Measurements from ENCODE around the gene RND2. TPM values are rescaled to one million over a fixed set of nuclear protein-coding genes. Genes with fewer than 3 reads are reported as not detected.

Gene RND2
- total RNA-seq, 1 experiment from 2014 or later = 5.5 TPM

DNA sequence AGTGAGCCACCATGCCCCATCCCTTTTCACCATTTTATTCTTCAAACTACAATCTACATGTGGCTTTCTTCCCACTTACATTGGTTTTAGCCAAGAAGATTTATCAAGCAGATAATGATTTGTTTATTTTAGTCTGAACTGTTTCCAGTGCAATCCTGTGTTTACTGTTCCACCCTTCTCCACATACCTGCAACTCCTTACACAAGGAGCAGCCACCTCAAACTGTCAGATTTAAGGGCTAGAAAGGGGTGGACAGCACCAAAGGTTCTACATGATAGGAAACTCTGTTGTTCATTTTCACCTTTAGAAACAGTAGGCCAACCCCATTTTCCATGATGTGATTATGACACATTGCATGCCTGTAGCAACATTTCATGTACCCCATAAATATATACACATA, 42.8 kb upstream of the RND2 start:
- ChIA-PET POLR2A (ENCODE audit: low non-redundant PET) (no interaction called here), CTCF (no interaction called here)
- Histone ChIP-seq H3K36me3 (ENCODE audit: insufficient read depth, low read length, poor library complexity, severe bottlenecking) (peaks cover 5% of the 10 kb centered on the region), H3K27ac (ENCODE audit: low read depth, low read length, poor library complexity, severe bottlenecking) (no peak overlapping the region), H3K27me3 (replicated peaks; ENCODE audit: insufficient read depth, low read depth, low read length, poor library complexity) (no peaks in the 10 kb centered on the region), H3K4me3 (ENCODE audit: low read depth, low read length, poor library complexity, severe bottlenecking) (no peak overlapping the region), H3K9me3 (ENCODE audit: low read depth, low read length, poor library complexity, severe bottlenecking) (no peaks in the 10 kb centered on the region), H3K4me1 (ENCODE audit: insufficient read depth, low read length, poor library complexity, severe bottlenecking) (no peaks in the 10 kb centered on the region)
- DNase-seq (ENCODE audit: low spot score) = no peak
- TF ChIP-seq EZH2 (IDR thresholded peaks at IDR 0.05; ENCODE audit: borderline replicate concordance, low read depth, low read length, poor library complexity, severe bottlenecking) = no peak
- TF ChIP-seq, protein P1, sequence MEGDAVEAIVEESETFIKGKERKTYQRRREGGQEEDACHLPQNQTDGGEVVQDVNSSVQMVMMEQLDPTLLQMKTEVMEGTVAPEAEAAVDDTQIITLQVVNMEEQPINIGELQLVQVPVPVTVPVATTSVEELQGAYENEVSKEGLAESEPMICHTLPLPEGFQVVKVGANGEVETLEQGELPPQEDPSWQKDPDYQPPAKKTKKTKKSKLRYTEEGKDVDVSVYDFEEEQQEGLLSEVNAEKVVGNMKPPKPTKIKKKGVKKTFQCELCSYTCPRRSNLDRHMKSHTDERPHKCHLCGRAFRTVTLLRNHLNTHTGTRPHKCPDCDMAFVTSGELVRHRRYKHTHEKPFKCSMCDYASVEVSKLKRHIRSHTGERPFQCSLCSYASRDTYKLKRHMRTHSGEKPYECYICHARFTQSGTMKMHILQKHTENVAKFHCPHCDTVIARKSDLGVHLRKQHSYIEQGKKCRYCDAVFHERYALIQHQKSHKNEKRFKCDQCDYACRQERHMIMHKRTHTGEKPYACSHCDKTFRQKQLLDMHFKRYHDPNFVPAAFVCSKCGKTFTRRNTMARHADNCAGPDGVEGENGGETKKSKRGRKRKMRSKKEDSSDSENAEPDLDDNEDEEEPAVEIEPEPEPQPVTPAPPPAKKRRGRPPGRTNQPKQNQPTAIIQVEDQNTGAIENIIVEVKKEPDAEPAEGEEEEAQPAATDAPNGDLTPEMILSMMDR (conservative IDR thresholded peaks at IDR 0.05; ENCODE audit: low read depth, low read length) = no peak
- intact Hi-C loops (cut with micrococcal nuclease; ENCODE audit: unreplicated experiment) = no loop called here
- BruUV-seq (replicated peaks) = no TSS peak

DNA sequence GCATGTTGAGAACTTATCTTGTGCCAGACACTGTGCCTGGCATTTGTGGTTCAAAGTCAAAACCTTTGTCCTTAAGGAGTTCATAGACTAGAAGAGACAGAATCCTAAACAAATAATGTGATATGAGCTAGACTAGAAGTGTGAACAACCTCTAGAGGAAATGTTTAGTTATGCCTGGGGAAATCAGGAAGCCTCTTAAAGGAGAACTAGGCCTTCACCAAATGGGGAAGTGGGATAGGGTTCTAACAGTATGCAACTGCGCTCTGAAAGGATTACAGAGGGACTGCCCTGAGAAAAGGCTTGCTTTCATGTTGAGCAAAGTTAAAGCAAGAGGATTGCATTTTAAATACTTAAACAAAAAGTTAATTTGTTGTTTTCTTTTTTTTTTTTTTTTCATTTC, 39.8 kb upstream of the RND2 start:
- TF ChIP-seq EZH2 (IDR thresholded peaks at IDR 0.05; ENCODE audit: borderline replicate concordance, low read depth, low read length, poor library complexity, severe bottlenecking) = no peak
- TF ChIP-seq, protein P1 (conservative IDR thresholded peaks at IDR 0.05; ENCODE audit: low read depth, low read length) = no peak
- BruUV-seq (replicated peaks) = no TSS peak
- peaks cover 16% of the 10 kb centered on the region for H3K36me3 ChIP-seq (ENCODE audit: insufficient read depth, low read length, poor library complexity, severe bottlenecking)
- no peaks in the 10 kb centered on the region for H3K9me3 ChIP-seq (ENCODE audit: low read depth, low read length, poor library complexity, severe bottlenecking)
- H3K27me3 ChIP-seq (replicated peaks; ENCODE audit: insufficient read depth, low read depth, low read length, poor library complexity) = no peaks in the 10 kb centered on the region
- no peak for DNase-seq (ENCODE audit: low spot score)
- no peaks in the 10 kb centered on the region for H3K4me1 ChIP-seq (ENCODE audit: insufficient read depth, low read length, poor library complexity, severe bottlenecking)
- H3K27ac ChIP-seq (ENCODE audit: low read depth, low read length, poor library complexity, severe bottlenecking) = no peak overlapping the region
- POLR2A ChIA-PET (ENCODE audit: low non-redundant PET) = no interaction called here
- H3K4me3 ChIP-seq (ENCODE audit: low read depth, low read length, poor library complexity, severe bottlenecking) = no peak overlapping the region
- CTCF ChIA-PET = no interaction called here
- intact Hi-C loops (cut with micrococcal nuclease; ENCODE audit: unreplicated experiment) = no loop called here

DNA sequence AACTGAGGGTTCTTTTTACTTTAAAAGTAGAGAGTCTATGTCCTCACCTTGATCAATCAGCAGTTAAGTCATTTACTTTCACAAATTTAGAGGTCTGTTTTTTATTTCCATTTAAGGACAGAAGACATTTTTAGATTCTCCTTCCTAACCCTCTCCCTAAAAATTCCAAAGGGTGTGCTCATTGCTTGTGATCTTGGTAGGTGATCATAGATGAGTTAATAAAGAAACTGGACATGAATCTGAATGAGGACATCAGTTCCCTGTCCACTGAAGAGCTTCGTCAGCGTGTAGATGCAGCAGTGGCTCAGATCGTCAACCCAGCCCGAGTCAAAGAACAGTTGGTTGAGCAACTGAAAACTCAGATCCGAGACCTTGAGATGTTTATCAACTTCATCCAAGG, 35.9 kb upstream of the RND2 start:
- TF ChIP-seq, protein P1 (conservative IDR thresholded peaks at IDR 0.05; ENCODE audit: low read depth, low read length) = no peak
- no peak for TF ChIP-seq EZH2 (IDR thresholded peaks at IDR 0.05; ENCODE audit: borderline replicate concordance, low read depth, low read length, poor library complexity, severe bottlenecking)
- no peak overlapping the region for H3K4me3 ChIP-seq (ENCODE audit: low read depth, low read length, poor library complexity, severe bottlenecking)
- H3K4me1 ChIP-seq (ENCODE audit: insufficient read depth, low read length, poor library complexity, severe bottlenecking) = no peaks in the 10 kb centered on the region
- H3K27ac ChIP-seq (ENCODE audit: low read depth, low read length, poor library complexity, severe bottlenecking) = no peak overlapping the region
- intact Hi-C loops (cut with micrococcal nuclease; ENCODE audit: unreplicated experiment) = no loop called here
- H3K9me3 ChIP-seq (ENCODE audit: low read depth, low read length, poor library complexity, severe bottlenecking) = no peaks in the 10 kb centered on the region
- DNase-seq (ENCODE audit: low spot score) = no peak
- POLR2A ChIA-PET (ENCODE audit: low non-redundant PET) = no interaction called here
- no peaks in the 10 kb centered on the region for H3K27me3 ChIP-seq (replicated peaks; ENCODE audit: insufficient read depth, low read depth, low read length, poor library complexity)
- CTCF ChIA-PET = no interaction called here
- peaks cover 16% of the 10 kb centered on the region for H3K36me3 ChIP-seq (ENCODE audit: insufficient read depth, low read length, poor library complexity, severe bottlenecking)
- BruUV-seq (replicated peaks) = no TSS peak
